ES-I3 (cell line): Measurements from ENCODE around the gene WDFY2.
"Not testable (repeated sequence)": the region's sequence is repeated elsewhere in the genome, so short reads cannot be mapped to it uniquely, and the experiment has no call there.

ENCODE experiments used
- H3K36me3 ChIP-seq: 2 replicates; pipeline ENCODE4 v1.6.1; 2013; ENCODE audit warnings: mild to moderate bottlenecking, low read length, control low read depth, moderate library complexity; ENCODE audit not compliant: insufficient read depth
- H3K4me1 ChIP-seq: 2 replicates; pipeline ENCODE4 v1.6.1; 2013; ENCODE audit warnings: mild to moderate bottlenecking, control low read depth, low read length; ENCODE audit not compliant: insufficient read depth
- H3K9ac ChIP-seq: 2 replicates; pipeline ENCODE4 v1.6.1; 2013; ENCODE audit warnings: low read depth, mild to moderate bottlenecking, low read length, moderate library complexity
- H3K9me3 ChIP-seq: 2 replicates; pipeline ENCODE4 v1.6.1; 2013; ENCODE audit warnings: mild to moderate bottlenecking, low read length, moderate library complexity; ENCODE audit not compliant: control insufficient read depth, insufficient read depth

The WDFY2 gene

DNA sequence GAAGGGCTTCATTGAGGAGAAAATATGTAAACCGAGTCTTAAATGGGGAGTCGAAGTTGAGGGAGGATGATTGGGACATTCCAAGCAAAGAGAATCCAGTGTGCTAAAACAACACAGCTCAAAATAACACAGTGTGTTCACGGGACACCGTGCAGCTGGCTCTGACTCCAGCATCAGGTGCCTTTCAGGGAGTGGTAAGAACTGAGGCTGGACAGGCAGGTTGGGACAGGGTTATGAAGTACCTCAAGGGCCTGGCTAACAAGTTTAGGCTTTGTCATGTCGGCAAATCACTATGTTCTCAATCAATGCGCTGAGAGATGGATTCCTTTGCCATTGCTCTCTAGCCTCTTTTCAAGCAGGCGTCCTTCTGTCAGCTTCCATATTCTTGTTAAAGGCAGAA is 27.5 kb upstream of the WDFY2 start:
- no peaks in the 10 kb centered on the region for H3K36me3 ChIP-seq
- no peak overlapping the region for H3K9ac ChIP-seq
- no peaks in the 10 kb centered on the region for H3K9me3 ChIP-seq
- no peaks in the 10 kb centered on the region; the same call in 1 of the 2 replicates for H3K4me1 ChIP-seq

DNA sequence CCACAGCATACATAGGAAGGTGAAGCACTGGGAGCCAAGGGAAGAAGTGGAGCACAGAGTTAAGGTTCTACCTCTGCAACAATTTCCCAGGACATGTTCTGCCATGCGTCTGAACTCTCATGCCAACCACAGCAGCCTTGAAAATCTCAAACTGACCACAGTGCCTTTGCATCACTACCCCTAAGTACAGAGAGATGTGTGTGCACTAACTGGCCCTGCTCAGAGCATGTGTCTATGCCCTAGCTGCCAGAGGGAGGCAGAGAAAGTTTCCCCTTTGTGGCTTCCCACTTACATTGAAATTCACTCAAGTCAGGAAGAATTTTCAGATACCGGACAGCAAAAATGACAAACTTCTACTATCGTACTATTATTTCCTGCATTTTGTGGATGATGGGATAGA is 26.8 kb upstream of the WDFY2 start:
- H3K9me3 ChIP-seq = no peaks in the 10 kb centered on the region
- no peaks in the 10 kb centered on the region for H3K36me3 ChIP-seq
- H3K9ac ChIP-seq = no peak overlapping the region
- no peaks in the 10 kb centered on the region; the same call in 1 of the 2 replicates for H3K4me1 ChIP-seq

DNA sequence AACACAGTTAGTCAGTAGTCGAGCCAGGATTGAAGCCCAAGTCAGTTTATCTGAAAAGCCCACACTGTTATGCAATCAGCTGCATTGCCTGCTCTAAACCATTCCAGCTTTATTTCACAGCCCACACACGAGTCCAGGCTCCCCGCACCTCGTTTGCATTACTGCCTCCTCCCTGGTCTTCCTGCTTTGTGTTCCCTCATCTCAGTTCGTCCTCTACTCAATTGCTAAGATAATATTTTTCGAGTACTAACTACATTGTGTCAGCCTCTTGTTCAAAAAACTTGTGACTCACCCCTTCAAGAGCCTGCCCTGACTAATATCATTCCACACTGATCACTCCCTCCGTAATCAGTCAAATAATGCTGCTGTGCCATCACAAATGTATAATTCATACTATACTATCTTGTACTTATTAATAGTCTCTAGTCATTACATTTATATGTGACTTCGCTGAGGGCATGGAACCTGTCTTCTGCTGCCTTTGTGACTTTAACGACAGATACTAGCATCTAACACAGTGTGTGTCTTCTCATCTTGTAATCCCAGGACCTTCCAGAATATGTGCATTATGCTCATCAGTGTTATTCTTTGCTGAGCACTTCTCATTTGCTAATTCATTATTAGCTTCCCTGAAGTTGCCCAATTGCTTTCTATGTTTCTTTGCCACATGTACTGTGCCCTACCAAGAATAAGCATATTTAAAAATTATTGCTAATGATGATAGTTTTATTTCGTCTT is 26.2 kb upstream of the WDFY2 start:
- Histone ChIP-seq H3K36me3 (no peaks in the 10 kb centered on the region), H3K4me1 (no peaks in the 10 kb centered on the region; the same call in 1 of the 2 replicates), H3K9me3 (no peaks in the 10 kb centered on the region), H3K9ac (no peak overlapping the region)

DNA sequence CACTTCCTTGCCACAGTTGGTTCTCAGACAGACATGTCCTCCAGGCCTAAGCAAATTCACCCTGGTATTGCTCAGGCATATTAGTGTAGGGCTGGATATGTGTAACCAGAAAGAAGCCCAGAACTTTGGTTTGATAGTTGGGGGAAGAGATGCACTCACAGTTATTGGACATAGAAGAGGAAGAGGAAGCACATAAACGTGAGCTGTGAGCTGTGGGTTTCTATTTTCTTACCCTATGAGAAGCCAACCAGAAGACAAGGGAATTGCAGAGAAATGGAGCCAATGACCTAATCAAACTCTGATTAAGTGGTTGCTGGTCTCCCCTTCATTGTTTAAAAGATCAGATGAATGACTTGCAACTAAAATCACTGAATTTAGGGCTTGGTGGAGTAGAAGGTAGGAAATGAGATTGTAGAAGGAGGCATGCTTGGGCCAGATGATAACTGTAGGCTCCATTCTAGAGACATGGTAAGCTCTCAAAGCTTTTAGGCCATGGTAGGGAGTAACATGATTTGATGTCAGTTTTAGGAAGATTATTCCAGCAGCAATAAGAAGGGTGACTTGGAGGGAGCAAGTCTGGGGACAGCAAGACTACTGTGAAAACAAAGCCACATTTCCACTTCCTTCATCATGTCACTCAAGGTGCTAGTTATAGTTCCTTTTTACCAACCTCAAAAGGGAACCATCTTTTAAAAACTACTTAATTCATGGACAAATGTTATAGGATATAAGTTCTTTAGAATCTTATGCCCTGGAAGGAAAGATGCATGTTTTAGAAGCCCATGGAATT is 24.1 kb upstream of the WDFY2 start:
- Histone ChIP-seq H3K9ac (no peak overlapping the region), H3K36me3 (no peaks in the 10 kb centered on the region), H3K4me1 (no peaks in the 10 kb centered on the region; the same call in 1 of the 2 replicates), H3K9me3 (no peaks in the 10 kb centered on the region)

DNA sequence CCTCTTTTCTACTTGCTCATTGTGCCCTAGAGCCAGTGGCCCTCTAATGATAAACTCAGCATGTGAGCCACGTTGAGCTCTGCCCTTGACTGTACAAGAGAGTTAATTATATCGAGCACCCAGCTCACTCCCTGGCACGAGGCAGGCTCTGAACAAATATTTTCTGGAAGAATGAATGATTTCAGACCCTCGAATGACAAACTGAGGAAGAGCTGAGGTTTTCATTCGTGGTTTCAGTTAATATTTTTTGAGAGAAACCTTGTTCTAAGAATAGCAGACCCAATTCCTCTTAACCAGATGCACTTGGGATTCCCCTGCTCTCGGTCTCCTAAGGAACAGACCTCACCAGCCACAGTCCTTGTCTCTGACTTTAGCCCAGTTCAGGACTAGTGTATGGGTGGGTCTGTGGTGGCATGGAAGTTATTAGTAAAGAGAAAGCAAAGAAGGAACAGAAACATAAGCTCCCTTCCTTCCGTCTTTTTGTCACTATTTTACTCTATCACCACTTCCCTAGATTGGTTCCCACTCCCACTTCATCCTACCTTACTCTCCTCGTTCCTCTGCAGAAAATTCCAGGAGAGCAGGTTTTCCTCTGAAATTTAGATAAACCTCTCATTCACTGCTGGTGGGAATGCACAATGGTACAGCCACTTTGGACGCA is 22.1 kb upstream of the WDFY2 start:
- Histone ChIP-seq H3K9ac (no peak overlapping the region), H3K36me3 (no peaks in the 10 kb centered on the region), H3K9me3 (peaks cover 3% of the 10 kb centered on the region; the same call in 1 of the 2 replicates), H3K4me1 (no peaks in the 10 kb centered on the region; the same call in 1 of the 2 replicates)

DNA sequence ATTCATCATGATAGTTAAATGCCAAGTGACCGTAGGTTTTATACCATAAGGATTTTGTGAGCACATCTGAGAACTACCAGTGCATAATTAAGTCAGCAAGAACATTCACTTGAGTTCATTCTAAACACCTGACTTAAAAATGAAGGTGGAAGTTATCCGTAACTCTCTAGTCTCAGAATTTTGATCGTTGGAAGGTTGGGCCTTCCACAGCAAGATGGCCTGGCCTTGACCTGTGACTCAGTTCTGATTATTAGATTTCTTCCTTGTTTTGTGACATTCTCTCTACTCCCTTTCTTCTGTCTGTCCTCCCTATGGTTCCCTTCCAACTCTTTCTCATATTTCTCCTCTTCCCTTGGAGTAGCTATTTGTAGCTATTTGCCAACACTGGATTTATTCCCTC is 20.0 kb upstream of the WDFY2 start:
- Histone ChIP-seq H3K9me3 (peaks cover 4% of the 10 kb centered on the region; the same call in 1 of the 2 replicates), H3K36me3 (no peaks in the 10 kb centered on the region), H3K9ac (no peak overlapping the region)

DNA sequence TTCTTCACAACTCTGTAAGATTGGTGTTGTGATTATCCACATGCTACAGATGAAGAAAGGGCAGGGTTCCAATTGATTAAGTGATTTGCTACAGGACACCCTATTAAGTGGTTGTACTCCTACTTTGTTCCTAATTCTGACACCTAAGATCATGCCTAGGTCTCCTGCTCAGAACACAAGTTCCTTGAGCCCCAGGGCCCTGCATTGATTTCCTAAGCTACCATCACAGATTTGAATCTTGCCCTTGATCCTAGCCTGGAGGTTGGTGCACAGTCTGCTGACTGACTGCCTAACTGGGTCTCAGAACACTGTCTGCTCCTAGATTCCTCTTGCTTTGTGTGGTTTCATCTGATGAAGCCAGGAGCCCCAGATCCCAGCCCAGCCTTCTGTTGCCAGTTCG is 19.6 kb upstream of the WDFY2 start:
- Histone ChIP-seq H3K9ac (no peak overlapping the region), H3K9me3 (peaks cover 4% of the 10 kb centered on the region; the same call in 1 of the 2 replicates), H3K4me1 (no peaks in the 10 kb centered on the region), H3K36me3 (no peaks in the 10 kb centered on the region)

More for the DNA sequence above, 20.0 kb upstream of the WDFY2 start:
- no peaks in the 10 kb centered on the region for H3K4me1 ChIP-seq

DNA sequence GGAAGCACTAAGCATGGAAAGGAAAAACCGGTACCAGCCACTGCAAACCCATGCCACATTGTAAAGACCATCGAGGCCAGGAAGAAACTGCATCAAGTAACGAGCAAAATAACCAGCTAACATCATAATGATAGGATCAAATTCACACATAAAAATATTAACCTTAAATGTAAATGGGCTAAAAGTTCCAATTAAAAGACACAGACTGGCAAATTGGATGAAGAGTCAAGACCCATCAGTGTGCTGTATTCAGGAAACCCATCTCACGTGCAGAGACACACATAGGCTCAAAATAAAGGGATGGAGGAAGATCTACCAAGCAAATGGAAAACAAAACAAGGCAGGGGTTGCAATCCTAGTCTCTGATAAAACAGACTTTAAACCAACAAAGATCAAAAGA is 15.3 kb upstream of the WDFY2 start:
- H3K9me3 ChIP-seq, H3K9ac ChIP-seq, H3K4me1 ChIP-seq, H3K36me3 ChIP-seq: not testable (repeated sequence)

DNA sequence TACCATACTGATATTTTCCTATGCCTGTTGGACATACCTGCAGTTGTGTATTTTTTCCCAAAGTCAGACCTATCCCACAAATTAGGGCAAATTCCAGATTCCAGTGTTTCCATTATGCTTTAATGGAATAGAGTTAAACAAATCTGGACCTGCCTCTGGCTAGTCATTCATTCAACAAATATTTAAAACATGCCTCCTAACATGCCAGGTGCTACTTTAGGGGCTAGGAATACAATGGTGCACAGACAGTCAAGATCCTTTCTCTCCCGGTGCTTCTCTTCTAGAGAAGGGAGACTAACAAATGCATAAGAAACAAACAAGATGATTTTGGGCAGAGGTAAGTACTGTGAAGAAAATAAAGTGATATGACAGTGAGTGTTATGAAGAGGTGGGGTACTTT is 7.5 kb upstream of the WDFY2 start:
- Histone ChIP-seq H3K9ac (no peak overlapping the region), H3K36me3 (no peaks in the 10 kb centered on the region), H3K4me1 (no peaks in the 10 kb centered on the region), H3K9me3 (no peaks in the 10 kb centered on the region)

DNA sequence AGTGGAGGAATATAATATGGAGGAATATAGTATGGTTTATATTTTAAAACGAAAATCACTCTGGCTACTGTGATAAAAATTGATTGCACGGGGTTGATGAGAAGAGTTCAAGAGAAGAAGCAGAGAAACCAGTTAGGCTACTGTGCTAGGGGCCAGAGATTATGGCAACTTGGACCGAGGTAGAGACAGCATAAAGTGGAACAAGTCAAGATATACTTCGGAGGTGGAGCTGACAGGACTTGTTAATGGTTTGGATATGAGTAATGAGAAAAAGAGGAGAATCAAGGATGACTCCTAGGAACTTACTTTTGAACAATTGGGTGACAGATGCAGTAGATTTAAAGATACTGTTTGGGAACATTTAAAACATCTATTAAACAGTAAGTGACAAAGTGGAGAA is 6.6 kb upstream of the WDFY2 start:
- Histone ChIP-seq H3K4me1 (no peaks in the 10 kb centered on the region), H3K9me3 (no peaks in the 10 kb centered on the region), H3K36me3 (no peaks in the 10 kb centered on the region), H3K9ac (no peak overlapping the region)

DNA sequence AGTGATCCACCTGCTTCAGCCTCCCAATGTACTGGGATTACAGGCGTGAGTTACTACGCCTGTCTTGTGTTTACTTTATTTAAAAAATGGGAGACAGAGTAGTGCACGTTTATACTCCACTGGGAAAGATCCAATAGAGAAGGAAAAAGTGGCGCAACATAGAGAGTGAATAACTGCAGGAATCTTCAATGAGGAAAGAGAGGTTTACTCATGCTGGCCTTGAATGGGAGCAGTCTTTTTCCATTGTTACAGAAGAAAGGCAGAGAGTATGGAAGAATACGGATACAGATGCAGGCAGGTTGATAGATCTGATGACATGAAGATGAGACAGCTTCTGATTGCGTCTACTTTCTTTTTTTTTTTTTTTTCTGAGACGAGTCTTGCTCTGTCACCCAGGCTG is 4.6 kb upstream of the WDFY2 start:
- no peak overlapping the region for H3K9ac ChIP-seq
- H3K9me3 ChIP-seq = no peaks in the 10 kb centered on the region
- no peaks in the 10 kb centered on the region for H3K4me1 ChIP-seq
- H3K36me3 ChIP-seq = no peaks in the 10 kb centered on the region

DNA sequence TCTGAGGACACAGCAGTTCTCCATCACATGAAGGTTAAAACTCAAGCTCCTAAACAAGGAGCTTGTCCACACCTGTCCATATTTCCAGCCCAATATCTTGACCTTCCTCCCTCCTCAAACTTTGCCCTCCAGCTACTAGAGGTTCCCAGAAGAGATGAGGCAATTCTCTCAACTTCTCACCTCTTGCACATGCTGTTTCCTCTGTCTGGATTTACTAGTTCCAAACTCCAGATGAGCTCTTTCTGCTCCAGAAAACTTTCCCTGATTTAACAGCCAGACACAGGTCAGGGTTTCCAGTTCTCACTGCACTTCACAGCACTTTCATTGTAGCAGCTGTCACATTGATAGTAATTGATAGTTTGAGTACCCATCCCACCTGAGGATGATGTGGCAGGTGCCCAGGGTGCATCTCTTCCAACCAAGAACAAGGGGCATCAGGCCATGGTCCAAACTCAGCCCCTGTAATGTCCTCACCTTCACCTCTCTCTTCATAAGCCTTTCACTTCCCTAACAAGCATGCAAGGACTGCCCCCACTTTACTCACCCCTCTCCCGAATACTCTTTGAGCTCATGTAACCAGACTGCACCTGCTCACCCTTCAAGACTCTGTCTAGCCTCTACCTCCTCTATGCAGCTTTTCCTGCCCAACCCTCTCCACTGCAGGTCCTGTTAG is 3.0 kb upstream of the WDFY2 start:
- Histone ChIP-seq H3K9me3 (no peaks in the 10 kb centered on the region), H3K9ac (no peak overlapping the region), H3K36me3 (no peaks in the 10 kb centered on the region), H3K4me1 (no peaks in the 10 kb centered on the region)

DNA sequence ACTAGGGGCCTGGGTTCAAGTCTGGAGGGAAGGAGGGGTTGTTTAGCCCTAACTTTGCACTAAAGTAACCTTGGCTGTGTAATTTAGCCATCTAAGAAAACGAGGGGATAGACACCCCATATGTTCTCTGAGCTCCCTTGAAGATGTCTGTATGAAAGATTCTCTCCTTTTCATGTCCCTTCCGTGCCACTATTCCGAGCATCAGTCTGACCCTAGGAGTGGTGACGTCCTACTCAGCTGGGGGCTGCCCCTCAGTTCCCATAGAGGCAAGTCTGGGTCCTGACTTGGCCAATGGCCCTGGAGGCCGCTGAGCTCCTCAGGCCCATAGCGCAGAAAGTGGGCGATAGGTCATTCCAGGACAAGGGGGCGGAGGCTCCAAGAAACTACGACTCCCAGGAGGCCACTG is 790 bp upstream of the WDFY2 start:
- peak overlapping the region; percentile 46; the same call in 1 of the 2 replicates for H3K9ac ChIP-seq
- no peaks in the 10 kb centered on the region for H3K36me3 ChIP-seq
- peaks cover 8% of the 10 kb centered on the region for H3K4me1 ChIP-seq
- H3K9me3 ChIP-seq = no peaks in the 10 kb centered on the region
